Iris pigment epithelial cell (primary cell): ENCODE measurements around the gene SAC3D1.
A peak's percentile ranks its signal among the peaks of the same experiment; 100 is the strongest.

Source experiments
- DNase-seq: peaks from one replicate; pipeline ENCODE4 v3.0.0-alpha.2; 2011; ENCODE audit warnings: low read depth

Gene SAC3D1

GRCh38 chr11:65026810-65027209 lies 14.2 kb upstream of the SAC3D1 start:
- no peak for DNase-seq

DNA sequence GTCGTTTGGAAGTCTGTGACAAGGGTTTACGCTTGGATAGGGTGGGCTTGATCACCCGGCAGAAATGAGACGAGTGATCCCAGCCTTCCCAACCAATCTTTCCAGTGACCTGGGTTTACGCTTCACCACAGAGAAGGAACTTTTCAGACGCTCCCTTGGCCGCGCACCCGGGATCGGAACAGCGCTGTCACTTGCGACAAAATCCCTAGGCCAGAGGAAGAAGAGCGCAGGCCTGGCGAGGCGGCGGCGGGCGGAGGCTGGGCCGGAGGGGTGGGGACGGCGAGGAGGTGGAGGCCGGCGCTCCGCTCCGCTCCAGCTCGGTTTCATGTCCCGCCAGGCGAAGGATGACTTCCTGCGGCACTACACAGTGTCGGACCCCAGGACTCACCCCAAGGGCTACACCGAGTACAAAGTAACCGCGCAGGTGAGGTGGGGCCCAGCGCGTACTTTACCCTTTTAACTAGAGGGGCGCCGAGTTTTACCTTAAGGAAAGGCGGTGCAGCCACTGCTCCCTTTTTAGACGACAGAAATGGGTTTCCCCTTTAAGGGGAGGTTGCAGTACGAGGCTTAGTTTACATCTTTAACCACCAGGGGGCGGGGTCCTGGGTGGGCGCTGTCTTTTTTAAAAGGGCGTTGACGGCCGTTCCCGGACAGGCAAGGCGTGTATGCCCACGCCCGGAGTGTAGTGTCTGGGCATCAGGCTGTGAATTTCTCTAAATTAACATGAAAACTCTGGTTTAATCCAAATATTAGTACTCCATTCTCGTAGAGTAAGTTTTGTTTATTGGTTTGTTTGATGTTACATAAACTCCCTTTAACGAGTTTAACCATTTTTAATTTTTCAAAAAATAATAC lies 13.6 kb upstream of the SAC3D1 start, which contains the start of gene SNX15:
SNX15 (plus strand) TSS at position 227 of the 855 bp plus-strand sequence; CDS start at position 326, 99 bp downstream.
- DNase-seq: peak; percentile 97

GRCh38 chr11:65032216-65032615 lies 8.8 kb upstream of the SAC3D1 start:
- DNase-seq: no peak

DNA sequence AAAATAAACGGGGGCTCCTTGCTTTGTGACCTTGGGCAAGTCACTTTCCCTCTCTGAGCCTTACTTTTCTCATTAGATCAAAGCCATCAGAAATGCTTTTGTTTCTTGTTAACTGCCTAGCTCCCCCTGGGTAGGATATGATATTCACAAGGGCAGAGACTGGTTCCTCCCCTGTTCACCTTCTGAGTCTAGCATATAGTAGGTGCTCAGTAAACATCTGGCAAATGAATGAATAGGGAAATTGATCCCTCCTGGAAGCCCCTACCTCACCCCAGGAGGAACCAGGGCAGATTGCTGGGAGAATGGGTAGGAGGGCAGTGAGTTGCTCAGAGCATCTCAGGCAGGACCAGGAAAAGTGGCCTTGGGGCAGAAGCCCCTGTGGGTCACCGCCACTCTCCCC lies 6.6 kb upstream of the SAC3D1 start:
- DNase-seq: no peak

DNA sequence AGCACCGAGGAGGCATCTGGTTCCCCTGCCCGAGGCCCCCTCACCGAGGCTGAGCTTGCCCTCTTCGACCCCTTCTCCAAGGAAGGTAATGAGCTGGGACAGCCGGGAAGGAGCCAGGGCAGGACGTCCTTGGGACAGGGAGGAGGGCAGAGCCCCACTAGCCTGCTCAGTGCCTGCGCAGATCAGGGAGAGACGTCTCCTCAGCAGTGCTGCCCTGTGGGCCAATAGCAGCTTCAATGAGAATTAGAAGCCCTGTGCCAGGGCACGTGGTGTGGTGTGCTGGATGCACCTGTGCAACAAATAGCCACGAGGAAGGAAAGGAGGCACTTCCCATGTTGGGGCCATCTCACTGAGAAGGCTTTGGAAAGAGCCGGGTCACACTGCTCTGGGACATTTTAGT lies 5.4 kb upstream of the SAC3D1 start:
- no peak for DNase-seq

GRCh38 chr11:65036931-65037330 lies 4.1 kb upstream of the SAC3D1 start:
- no peak for DNase-seq

- DNase-seq: no peak
Observed at GRCh38 chr11:65040520-65040846, 527 bp upstream of the SAC3D1 start.

- no peak for DNase-seq
Observed at GRCh38 chr11:65042891-65043290, 1.9 kb downstream of the SAC3D1 start.

GRCh38 chr11:65043881-65044501 lies 3.0 kb downstream of the SAC3D1 start:
- DNase-seq: no peak

- no peak for DNase-seq
Observed at GRCh38 chr11:65045061-65045460, 4.1 kb downstream of the SAC3D1 start.

GRCh38 chr11:65045728-65046127 lies 4.7 kb downstream of the SAC3D1 start:
- no peak for DNase-seq

GRCh38 chr11:65047581-65048422 lies 6.8 kb downstream of the SAC3D1 start:
- no peak for DNase-seq

- no peak for DNase-seq
Observed at GRCh38 chr11:65051398-65051858, 10.4 kb downstream of the SAC3D1 start.

DNA sequence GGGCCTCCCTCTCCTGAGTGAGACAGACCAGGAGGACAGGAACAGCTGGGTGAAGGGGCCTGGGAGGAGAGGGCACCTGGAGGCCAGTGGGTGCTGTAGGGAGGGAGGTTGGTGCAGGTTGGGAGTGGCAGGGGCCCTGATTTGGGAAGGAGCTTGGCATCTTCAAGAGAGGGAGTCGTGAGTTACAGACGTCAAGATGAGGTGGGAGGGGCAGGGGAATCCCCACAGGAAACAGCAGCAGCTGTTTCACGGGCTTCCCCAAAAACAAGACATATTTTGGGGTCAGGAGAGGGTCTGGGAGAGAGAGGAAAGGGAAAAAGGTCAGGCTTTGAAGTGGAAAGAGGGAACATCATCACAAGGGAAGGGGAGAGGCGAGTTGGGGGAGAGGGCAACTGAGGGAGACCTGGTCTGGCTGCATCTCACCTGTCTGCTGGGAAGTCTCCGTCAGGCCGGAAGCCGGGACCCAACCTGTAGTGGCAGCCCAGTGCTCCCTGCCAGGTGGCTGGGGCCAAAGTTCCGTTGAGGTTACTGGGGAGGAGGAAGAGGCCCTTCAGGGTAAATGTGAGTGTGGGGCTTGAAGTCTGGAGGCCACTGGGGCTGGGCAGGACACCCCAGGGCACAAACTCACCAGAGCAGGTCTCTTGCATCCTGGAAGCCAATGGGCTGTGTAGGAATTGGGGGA lies 13.0 kb downstream of the SAC3D1 start:
- DNase-seq: no peak

- DNase-seq: no peak
Observed at GRCh38 chr11:65055538-65055937, 14.5 kb downstream of the SAC3D1 start.

- no peak for DNase-seq
Observed at GRCh38 chr11:65056999-65057398, 16.0 kb downstream of the SAC3D1 start.

GRCh38 chr11:65057526-65057925 lies 16.5 kb downstream of the SAC3D1 start:
- DNase-seq: no peak

GRCh38 chr11:65058012-65058411 lies 17.0 kb downstream of the SAC3D1 start:
- DNase-seq: no peak

DNA sequence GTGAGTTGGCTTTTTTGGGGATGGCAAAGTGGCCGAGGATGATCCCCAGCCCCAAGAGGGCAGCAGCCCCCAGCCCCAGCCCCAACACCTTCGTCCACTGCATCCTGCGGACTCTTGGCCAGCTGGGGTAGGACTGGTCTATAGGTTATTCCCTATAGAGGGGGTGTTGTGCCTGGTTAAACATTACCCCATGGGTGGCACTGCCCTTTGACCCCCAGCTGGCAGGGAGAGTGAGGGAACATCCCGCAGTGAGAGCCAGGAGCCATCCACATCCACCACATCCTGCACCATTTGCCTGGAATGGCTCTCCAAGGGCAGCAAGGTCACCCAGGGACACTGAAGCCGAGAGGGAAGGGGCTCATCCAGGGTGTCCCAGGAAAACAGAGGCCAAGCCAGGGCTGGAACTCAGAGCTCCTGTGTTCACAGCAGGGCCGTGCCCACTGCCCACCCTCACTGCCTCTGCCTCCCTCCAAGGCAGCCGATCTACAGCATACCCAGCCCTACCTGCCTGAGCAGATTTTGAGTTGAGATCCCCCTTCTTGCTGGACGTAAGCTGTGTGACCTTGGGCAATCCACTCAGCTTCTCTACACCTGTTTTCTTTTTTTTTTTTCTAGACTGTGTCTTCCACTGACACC lies 17.5 kb downstream of the SAC3D1 start, which contains the start of gene NAALADL1:
NAALADL1 (minus strand) TSS at position 135 of the 636 bp plus-strand sequence; CDS start at position 103, 32 bp downstream.
- no peak for DNase-seq

DNA sequence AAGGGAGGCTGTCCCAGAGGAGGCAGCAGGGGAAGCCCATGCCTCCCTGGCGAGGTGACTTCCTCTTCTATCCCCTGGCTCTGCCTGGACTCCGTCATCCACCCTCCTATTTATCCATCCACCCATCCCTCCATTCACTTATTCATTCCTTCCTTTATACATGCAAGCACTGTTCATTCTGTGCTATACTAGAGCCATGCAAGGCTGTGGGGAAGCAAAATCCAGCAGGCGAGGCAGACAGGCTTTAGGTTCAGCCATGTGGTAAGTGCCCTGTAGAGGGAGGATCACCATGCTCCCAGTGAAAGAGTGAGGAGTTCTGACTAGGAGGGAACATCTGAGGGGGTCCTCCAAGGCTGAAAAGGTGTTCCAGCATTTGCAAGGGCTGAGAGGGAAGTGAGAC lies 18.5 kb downstream of the SAC3D1 start:
- DNase-seq: no peak
